ENCODE data around the gene PCDH9. TPM values are rescaled to one million over a fixed set of nuclear protein-coding genes. Genes with fewer than 3 reads are reported as not detected.
"Not testable (repeated sequence)": the region's sequence is repeated elsewhere in the genome, so short reads cannot be mapped to it uniquely, and the experiment has no call there.

The PCDH9 gene
- total and polyA plus RNA-seq, 5 experiments from 2014 or later: 0.04 to 1.7 (median 0.35) TPM

DNA sequence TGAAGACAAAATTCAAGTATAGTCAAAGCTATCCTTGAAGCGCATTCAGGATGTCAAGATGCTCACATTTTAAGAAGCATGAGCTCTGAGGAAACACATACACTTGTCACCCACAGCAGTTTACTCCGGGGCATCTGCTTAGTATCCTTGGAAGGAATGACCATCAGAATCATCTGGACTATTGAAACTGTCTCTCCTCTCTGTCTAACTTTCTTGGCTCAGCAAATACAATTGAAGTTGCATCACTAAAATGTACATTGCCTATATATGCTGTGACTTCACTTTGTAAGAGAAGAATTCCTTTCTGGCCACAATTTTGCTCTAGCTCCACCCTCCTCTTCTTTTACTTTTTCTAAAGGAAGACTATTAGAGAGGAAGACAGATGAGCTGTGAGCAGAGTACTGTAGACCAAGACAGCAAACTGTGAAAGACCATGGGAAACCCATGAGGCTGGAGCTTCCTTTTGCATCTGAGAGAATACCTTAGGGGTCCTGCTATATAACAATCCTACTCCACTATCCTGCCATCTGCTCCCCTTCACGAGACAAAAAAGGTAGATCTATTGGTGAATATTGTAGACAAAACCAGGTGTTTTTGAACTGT lies 906.3 kb downstream of the PCDH9 start:
- no peak overlapping the region for H3K4me3 Mint-ChIP-seq
- POLR2A ChIA-PET: no interaction called here
- H3K27ac Mint-ChIP-seq: no peak overlapping the region
- DNase-seq (no peak), ATAC-seq (no peak)
- H3K27me3 Mint-ChIP-seq: no peaks in the 10 kb centered on the region
- no peaks in the 10 kb centered on the region for H3K4me1 Mint-ChIP-seq
- H3K9me3 Mint-ChIP-seq: peaks cover 0 to 4% (median 0%) of the 10 kb centered on the region in 9 donors
- no peaks in the 10 kb centered on the region for H3K36me3 Mint-ChIP-seq

DNA sequence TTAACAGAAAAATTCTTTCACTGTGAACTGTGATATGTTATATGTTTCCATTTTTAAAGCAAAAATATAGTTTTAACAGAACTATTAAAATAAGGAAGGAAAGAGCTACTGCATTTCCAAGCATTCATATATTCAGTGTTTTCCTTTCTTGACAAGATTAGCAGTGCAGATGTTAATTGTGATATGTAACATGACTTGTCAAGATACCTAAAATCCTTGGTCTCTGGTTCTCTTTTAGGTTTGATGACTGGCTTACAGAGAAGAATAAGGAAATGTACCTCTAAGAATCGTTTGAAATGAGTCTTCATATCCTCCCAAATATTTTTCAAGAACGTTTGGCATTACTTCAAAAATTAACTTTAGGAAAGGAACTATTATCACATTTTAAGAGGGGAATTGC lies 907.2 kb downstream of the PCDH9 start:
- ATAC-seq (no peak), DNase-seq (no peak)
- Mint-ChIP-seq H3K4me1 (no peaks in the 10 kb centered on the region), H3K27ac (no peak overlapping the region), H3K9me3 (peaks cover 0 to 6% (median 0%) of the 10 kb centered on the region in 9 donors), H3K27me3 (no peaks in the 10 kb centered on the region), H3K36me3 (no peaks in the 10 kb centered on the region), H3K4me3 (no peak overlapping the region)
- POLR2A ChIA-PET: no interaction called here

DNA sequence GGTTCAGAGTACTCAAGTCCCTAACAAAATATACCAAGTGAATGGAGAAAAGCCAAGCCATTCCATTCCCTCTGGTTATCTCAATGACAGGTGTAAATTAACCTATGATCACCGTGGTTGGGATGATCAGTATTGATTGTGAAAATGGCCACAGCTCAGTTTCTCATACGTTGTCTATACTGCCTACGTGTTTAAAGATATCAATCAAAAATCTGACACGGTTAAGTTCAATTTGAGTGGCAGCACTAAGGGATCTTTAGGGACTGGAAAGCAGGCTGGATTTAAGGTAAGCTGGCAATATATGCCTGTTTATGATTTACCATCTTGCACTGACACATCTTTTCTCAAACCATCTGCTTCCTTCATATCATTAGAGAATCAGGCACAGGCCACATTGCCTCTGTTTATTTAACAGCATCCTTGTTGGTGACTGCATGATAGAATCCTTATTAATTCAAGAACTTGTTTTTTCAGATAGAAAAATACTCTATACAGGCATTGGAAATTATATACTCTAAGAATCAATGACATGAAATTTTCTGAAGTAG lies 907.9 kb downstream of the PCDH9 start:
- H3K27me3 Mint-ChIP-seq: no peaks in the 10 kb centered on the region
- no peaks in the 10 kb centered on the region for H3K4me1 Mint-ChIP-seq
- no peak overlapping the region for H3K27ac Mint-ChIP-seq
- POLR2A ChIA-PET: no interaction called here
- ATAC-seq (no peak), DNase-seq (no peak)
- no peaks in the 10 kb centered on the region for H3K36me3 Mint-ChIP-seq
- no peak overlapping the region for H3K4me3 Mint-ChIP-seq
- H3K9me3 Mint-ChIP-seq: peaks cover 0 to 6% (median 0%) of the 10 kb centered on the region in 9 donors

- no peaks in the 10 kb centered on the region for H3K27me3 Mint-ChIP-seq
- H3K4me1 Mint-ChIP-seq: no peaks in the 10 kb centered on the region
- ATAC-seq (no peak), DNase-seq (no peak)
- POLR2A ChIA-PET: no interaction called here
- H3K9me3 Mint-ChIP-seq: peaks cover 0 to 9% (median 0%) of the 10 kb centered on the region in 9 donors
- H3K27ac Mint-ChIP-seq: no peak overlapping the region
- H3K4me3 Mint-ChIP-seq: no peak overlapping the region
- H3K36me3 Mint-ChIP-seq: no peaks in the 10 kb centered on the region
These were observed 915.2 kb downstream of the PCDH9 start for GRCh38 chr13:66314911-66315310.

GRCh38 chr13:66313413-66313812 lies 916.7 kb downstream of the PCDH9 start:
- DNase-seq (no peak), ATAC-seq (no peak)
- Mint-ChIP-seq H3K4me1 (no peaks in the 10 kb centered on the region), H3K27me3 (no peaks in the 10 kb centered on the region), H3K36me3 (no peaks in the 10 kb centered on the region), H3K4me3 (no peak overlapping the region), H3K27ac (no peak overlapping the region), H3K9me3 (peaks cover 0 to 6% (median 0%) of the 10 kb centered on the region in 9 donors)
- POLR2A ChIA-PET: no interaction called here

DNA sequence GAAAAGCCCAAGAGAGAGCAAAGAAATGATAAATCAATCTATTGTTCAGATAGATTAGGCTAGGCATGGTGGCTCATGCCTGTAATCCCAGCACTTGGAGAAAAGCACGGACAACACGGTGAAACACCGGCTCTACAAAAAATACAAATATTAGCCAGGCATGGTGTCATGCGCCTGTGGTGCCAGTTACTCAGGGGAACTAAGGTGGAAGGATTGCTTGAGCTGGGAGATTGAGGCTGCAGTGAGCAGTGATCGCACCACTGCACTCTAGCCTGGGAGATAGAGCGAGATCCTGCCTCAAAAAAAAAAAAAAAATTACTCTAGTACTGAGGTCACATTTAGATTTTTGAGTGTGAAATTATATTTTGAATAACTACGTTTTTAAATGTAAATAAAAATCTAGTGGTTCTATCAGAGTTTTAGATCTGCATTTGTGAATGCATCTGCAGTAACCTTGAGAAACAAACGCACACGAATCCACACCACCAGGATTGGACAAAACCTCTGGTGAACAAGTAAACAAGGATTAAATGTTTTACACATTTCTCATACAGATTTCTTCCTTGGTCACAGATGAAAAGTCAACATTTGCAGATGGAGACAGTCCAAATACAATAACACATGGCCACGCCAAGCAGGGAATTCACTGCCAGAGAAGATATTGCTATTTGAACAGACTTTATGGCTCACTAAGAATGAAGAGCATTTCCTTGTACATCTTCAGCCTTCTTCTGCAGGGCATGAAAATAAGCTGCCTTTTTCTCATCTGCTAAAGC lies 917.6 kb downstream of the PCDH9 start:
- H3K27me3 Mint-ChIP-seq: no peaks in the 10 kb centered on the region
- DNase-seq: no peak
- no peaks in the 10 kb centered on the region for H3K4me1 Mint-ChIP-seq
- POLR2A ChIA-PET: no interaction called here
- H3K4me3 Mint-ChIP-seq: no peak overlapping the region
- H3K36me3 Mint-ChIP-seq: no peaks in the 10 kb centered on the region
- H3K27ac Mint-ChIP-seq: no peak overlapping the region
- peaks cover 0 to 6% (median 0%) of the 10 kb centered on the region in 9 donors for H3K9me3 Mint-ChIP-seq
- ATAC-seq: no peak

DNA sequence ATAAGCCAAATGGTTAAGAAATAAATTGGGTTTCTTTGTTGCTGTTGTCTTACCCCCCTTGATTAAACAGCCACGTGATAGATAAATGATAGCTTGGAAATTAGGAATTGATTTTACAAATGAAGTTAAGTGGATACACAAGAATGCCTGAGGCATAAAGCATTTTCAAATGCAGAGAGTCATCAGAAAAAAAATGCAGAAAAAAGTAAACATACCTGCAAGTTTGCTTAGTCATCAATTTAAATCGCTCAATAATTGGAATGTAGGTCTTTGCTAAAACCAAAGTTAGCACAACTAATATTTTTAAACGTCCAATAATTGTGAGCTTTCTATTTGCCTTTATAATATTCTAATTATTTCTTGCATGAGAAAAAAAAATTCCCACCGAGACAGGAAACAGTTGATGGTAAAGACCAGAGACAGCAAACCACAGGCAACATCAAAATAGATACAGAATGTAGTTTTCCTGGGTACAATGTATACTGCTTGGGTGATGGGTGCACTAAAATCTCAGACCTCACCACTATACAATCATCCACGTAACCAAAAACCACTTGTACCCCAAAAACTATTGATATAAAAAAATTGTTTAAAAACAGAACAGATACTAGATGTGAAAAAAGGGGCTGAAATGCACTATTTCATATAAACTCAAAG lies 924.0 kb downstream of the PCDH9 start:
- H3K9me3 Mint-ChIP-seq: no peaks in the 10 kb centered on the region
- POLR2A ChIA-PET: no interaction called here
- no peak overlapping the region for H3K4me3 Mint-ChIP-seq
- H3K4me1 Mint-ChIP-seq: peaks cover 0 to 16% (median under 1%) of the 10 kb centered on the region in 4 donors
- no peak overlapping the region for H3K27ac Mint-ChIP-seq
- DNase-seq (no peak), ATAC-seq (no peak)
- H3K27me3 Mint-ChIP-seq: no peaks in the 10 kb centered on the region
- H3K36me3 Mint-ChIP-seq: no peaks in the 10 kb centered on the region

GRCh38 chr13:66301482-66301881 lies 928.7 kb downstream of the PCDH9 start:
- Mint-ChIP-seq H3K27ac (no peak overlapping the region), H3K4me3 (no peak overlapping the region), H3K27me3 (no peaks in the 10 kb centered on the region), H3K4me1 (peaks cover 0 to 13% (median under 1%) of the 10 kb centered on the region in 4 donors), H3K36me3 (no peaks in the 10 kb centered on the region), H3K9me3 (peaks cover 0 to 6% (median 3%) of the 10 kb centered on the region in 9 donors)
- POLR2A ChIA-PET: no interaction called here
- DNase-seq (no peak), ATAC-seq (no peak)

DNA sequence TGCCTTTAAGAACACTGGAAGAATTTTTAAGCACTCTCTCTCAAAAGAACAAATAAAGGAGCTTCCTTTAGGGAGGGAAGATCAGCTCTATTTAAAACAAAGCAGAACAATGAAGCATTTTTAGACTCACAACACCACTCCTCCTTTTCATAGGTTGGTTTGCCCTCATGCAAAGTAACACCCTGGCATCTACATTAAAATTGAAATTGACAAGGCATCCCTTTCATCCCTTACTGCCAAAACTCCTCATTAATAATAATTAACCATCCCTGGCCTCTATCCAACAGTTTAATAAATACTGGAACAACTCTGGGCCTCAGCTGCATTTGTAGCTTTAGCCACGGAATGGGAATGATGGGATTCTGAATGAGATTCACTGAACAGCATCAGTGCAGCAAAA lies 929.1 kb downstream of the PCDH9 start:
- POLR2A ChIA-PET: no interaction called here
- Mint-ChIP-seq H3K4me3 (no peak overlapping the region), H3K9me3 (peaks cover 0 to 11% (median 6%) of the 10 kb centered on the region in 9 donors), H3K4me1 (peaks cover 0 to 9% (median under 1%) of the 10 kb centered on the region in 4 donors), H3K27me3 (no peaks in the 10 kb centered on the region), H3K36me3 (no peaks in the 10 kb centered on the region), H3K27ac (no peak overlapping the region)
- no peak for ATAC-seq
- DNase-seq: no peak

DNA sequence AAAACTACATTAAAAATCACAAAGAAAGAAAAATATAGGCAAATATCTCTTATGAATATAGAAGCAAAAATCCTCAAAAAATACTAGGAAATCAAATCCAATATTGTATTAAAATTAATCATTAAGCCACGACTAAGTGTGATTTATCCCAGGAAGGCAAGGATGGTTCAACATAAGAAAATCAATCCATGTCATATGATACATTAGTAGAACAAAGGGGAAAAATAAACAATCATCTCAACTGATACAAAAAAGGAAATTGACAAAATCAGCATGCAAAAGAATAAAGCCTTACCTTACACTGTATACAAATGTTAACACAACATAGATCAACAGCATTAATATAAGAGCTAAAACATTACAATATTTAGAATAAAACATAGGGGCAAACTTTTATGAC lies 933.3 kb downstream of the PCDH9 start:
- DNase-seq: no peak
- peaks cover 0 to 16% (median 7%) of the 10 kb centered on the region in 9 donors for H3K9me3 Mint-ChIP-seq
- H3K27ac Mint-ChIP-seq: no peak overlapping the region
- no peak overlapping the region for H3K4me3 Mint-ChIP-seq
- H3K27me3 Mint-ChIP-seq: no peaks in the 10 kb centered on the region
- POLR2A ChIA-PET: no interaction called here
- no peak for ATAC-seq
- H3K4me1 Mint-ChIP-seq: no peaks in the 10 kb centered on the region
- H3K36me3 Mint-ChIP-seq: peaks cover 0 to 6% (median 0%) of the 10 kb centered on the region in 3 donors

GRCh38 chr13:66296328-66296727 lies 933.8 kb downstream of the PCDH9 start:
- Mint-ChIP-seq H3K27ac (no peak overlapping the region), H3K27me3 (no peaks in the 10 kb centered on the region), H3K4me1 (no peaks in the 10 kb centered on the region), H3K4me3 (no peak overlapping the region), H3K9me3 (peaks cover 0 to 16% (median 7%) of the 10 kb centered on the region in 9 donors), H3K36me3 (peaks cover 0 to 6% (median 0%) of the 10 kb centered on the region in 3 donors)
- POLR2A ChIA-PET: no interaction called here
- DNase-seq: no peak
- no peak for ATAC-seq

GRCh38 chr13:66286806-66287205 lies 943.3 kb downstream of the PCDH9 start:
- POLR2A ChIA-PET, DNase-seq, ATAC-seq, H3K4me1 Mint-ChIP-seq, H3K27ac Mint-ChIP-seq, H3K36me3 Mint-ChIP-seq, H3K4me3 Mint-ChIP-seq, H3K27me3 Mint-ChIP-seq: not testable (repeated sequence)
- peaks cover 8 to 42% (median 19%) of the 10 kb centered on the region in 9 donors for H3K9me3 Mint-ChIP-seq

DNA sequence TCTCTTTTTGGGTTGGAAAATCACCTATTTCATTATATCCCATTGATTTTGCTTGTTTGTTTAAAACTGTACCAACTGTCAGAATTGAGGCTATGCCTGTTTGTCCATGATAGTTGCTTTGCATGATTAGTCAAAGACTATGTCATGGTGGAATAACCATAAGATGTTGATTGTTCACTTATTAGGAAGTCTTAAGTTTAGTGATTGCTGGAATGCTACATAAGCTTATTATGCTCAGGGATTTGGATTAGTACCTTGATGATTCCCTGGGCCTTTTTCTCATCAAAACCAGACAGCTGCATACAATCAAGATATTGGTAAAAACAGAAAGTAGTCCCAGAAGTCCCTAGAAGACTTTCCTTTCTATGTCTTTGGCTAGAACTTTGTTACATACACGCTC lies 954.7 kb downstream of the PCDH9 start:
- DNase-seq (no peak), ATAC-seq (no peak)
- Mint-ChIP-seq H3K4me3 (no peak overlapping the region), H3K9me3 (peaks cover 0 to 33% (median 13%) of the 10 kb centered on the region in 9 donors), H3K36me3 (no peaks in the 10 kb centered on the region), H3K27me3 (no peaks in the 10 kb centered on the region), H3K4me1 (no peaks in the 10 kb centered on the region), H3K27ac (no peak overlapping the region)
- POLR2A ChIA-PET: no interaction called here

Data from naive thymus-derived CD8-positive, alpha-beta T cell (primary cell).